SIG-M5 treated with dmso at 0.1 percent for 504 hours (cell line): ENCODE results near the gene R3HDM1.
A peak's percentile ranks its signal among the peaks of the same experiment; 100 is the strongest.
"Not testable (repeated sequence)": the region's sequence is repeated elsewhere in the genome, so short reads cannot be mapped to it uniquely, and the experiment has no call there.

ENCODE experiments used
- DNase-seq: peaks from one replicate; lab custom pipeline; 2025; ENCODE audit not compliant: unreplicated experiment; lab: John Stamatoyannopoulos, UW

The R3HDM1 gene

GRCh38 chr2:135531231-135532197, at the start of gene R3HDM1:
R3HDM1 (plus strand) TSS chr2:135531484; CDS start chr2:135604846, 73,362 bp downstream.
- DNase-seq: peak; percentile 100

DNA sequence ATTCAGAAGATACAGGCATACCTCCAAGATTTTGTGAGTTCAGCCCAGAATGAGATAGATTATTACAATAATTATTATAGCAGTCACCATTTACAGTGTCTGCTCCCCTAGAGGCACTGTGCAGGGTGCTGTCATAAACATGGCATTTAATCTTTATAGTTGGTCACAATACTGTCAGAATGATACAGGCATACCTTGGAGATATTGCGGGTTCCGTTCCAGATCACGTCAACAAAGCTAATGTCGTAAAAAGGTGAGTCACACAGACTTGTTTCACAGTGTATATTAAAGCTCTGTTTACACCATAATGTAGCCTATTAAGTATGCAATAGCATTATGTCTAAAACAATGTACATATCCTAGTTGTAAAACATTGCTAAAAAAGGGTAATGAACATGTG, 45.8 kb upstream of the R3HDM1 start:
- no peak for DNase-seq

DNA sequence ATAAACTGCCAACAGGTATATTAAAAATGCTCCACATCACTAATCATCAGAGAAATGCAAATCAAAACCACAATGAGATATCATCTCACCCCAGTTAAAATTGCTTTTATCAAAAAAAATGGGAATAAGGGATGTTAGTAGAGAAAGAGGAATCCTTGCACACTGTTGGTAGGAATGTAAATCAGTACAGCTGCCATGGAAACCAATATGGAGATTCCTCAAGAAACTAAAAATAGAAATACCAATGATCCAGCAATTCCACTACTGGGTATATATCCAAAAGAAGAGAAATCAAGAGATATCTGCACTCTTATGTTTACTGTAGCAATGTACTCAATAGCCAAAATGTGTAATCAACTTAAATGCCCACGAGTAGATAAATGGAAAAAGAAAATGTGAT, 40.9 kb upstream of the R3HDM1 start:
- no peak for DNase-seq

GRCh38 chr2:135494503-135494902, 36.8 kb upstream of the R3HDM1 start:
- DNase-seq: peak; percentile 48

DNA sequence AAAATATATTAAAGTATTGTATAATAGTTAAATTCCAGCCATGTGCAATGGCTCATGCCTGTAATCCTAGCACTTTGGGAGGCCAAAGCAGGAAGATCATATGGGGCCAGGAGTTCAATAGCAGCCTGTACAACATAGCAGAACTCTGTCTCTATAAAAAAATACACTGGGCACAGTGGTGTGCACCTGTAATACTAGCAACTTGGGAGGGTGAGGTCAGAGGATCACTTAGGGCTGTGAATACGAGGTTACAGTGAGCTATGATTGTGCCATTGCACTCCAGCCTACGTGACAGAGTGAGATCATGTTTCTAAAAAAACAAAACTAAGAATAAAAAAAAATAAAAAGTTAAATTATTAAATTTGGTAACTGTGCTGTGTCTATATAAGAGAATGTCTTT, 36.4 kb upstream of the R3HDM1 start:
- DNase-seq: no peak

DNA sequence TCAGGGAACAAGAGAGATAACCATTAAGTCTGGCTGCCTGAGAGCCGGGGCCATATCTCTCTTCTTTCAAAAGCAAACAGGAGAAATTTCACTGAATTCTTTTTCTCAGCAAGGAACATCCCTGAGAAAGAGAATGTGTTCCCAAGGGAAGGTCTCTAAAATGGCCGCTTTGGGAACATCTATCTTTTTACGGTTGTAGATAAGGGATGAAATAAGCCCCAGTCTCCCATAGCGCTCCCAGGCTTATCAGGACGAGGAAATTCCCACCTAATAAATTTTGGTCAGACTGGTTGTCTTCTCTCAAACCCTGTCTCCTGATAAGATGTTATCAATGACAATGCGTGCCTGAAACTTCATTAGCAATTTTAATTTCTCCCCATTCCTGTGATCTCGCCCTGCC, 32.7 kb upstream of the R3HDM1 start:
- DNase-seq: not testable (repeated sequence)

- DNase-seq: no peak
Measured at GRCh38 chr2:135504811-135505210, 26.5 kb upstream of the R3HDM1 start.

- no peak for DNase-seq
Measured at GRCh38 chr2:135510577-135510976, 20.7 kb upstream of the R3HDM1 start.

GRCh38 chr2:135512099-135512498, 19.2 kb upstream of the R3HDM1 start:
- DNase-seq: no peak

DNA sequence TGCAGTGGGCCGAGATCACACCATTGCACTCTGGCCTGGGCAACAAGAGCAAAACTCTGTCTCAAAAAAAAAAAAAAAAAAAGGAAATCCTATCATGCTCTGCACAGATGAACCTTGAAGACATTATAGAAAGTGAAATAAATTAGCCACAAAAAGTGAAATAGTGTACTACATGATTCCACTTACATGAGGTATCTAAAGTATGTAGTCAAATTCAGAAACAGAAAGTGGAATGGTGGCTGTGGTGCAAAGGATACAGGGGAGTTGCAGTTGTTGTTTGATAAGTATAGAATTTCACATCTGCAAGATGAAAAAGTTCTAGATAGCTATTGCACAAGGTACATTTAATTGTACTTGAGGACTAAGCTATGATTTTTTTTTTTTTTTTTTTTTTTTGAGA, 5.5 kb upstream of the R3HDM1 start:
- no peak for DNase-seq

GRCh38 chr2:135528006-135528405, 3.3 kb upstream of the R3HDM1 start:
- no peak for DNase-seq

DNA sequence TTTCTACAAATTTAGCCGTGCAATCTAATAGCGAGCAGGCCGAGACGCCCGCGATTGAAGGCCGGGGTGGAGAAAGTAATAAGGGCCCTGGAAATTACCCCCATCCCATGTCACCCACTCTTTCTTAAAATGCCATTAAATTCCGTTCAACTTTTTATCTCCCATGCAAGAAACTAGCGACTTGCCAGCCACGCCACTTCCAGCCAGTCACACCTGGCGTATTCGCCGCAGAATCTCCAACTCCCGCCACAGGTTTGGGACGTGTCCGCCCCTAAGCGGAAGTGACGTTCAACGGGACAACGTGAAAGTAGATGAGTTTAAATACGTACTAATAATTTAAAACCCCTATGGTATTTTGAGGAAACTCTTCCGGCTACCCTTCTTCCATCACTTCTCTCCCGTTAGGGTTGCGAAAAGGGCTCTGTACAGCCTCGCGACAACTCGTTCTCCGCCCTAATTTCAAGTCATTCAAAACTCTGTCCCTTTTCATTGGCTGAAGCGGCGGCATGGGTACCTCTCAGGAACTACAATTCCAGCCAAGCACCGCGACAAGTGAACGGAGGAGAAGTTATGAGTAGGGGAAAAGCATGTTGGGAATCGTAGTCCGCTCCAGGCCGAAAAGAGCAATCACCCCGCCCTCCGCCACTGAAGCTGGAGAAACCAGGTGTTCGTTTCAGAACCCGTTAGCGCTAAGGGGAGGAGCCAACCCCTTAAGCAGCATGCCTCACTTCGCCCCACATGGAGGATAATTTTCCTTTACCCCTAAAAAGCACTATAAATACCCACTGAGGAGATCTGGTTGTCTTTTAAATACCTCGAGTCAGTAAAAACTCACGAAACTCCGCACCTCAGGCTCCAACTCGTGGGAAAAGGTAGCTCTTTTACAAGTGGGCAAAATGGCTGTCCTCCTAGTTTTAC, 712 bp upstream of the R3HDM1 start, which contains the start of gene ZRANB3:
TSS of gene ZRANB3 (minus strand) at position 906 of the 918 bp plus-strand sequence.
- DNase-seq: peak; percentile 100

DNA sequence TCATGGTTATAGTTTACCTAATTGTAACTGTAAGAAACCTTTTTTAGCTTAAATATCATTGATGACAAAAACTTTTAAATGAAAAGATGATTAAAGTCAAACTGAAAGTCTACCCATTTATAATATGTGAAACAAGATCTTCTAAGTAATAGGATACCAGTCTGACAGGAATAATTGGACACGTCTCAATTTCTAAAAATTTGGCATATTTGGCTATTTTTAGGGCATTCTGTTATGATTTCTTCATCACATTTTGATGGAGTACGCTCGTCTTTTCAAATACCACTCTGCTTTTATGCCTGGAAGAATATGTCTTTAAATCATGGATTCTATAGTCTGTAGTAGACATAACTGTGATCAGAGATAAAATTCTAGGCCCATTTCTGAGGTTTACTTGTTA, 1.3 kb downstream of the R3HDM1 start:
- DNase-seq: no peak

DNA sequence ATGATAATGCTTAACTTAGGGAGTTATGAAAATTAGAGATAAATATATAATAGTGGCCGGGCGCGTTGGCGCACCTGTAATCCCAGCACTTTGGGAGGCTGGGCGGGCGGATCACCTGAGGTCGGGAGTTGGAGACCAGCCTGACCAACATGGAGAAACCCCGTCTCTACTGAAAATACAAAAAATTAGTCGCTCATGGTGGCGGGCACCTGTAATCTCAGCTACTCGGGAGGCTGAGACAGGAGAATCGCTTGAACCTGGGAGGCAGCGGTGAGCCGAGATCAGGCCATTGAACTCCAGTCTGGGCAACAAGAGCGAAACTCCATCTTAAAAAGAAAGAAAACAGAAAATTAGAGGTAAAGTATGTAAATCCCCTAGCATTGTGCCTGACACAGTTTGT, 2.3 kb downstream of the R3HDM1 start:
- DNase-seq: not testable (repeated sequence)

- DNase-seq: no peak
Measured at GRCh38 chr2:135546436-135546835, 15.2 kb downstream of the R3HDM1 start.

DNA sequence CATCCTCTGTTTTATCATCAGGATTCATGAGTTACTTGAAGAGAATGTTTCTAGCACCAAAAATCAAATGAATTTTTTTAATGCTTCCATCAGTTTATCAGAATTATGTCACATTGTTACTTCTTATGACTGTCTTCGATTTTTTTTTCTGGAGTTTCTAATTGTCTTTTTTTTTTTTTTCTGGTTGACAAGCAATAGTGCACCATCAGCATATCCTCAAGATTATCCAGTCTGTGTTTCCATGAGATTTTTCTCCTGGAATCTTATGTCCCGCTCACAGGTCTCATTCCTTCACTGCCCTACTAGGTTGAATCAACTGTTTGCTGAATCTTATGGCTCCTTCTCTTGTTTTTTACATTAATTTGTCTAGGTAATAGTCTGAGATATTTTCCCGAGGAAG, 16.0 kb downstream of the R3HDM1 start:
- DNase-seq: no peak

GRCh38 chr2:135551356-135551755, 20.1 kb downstream of the R3HDM1 start:
- no peak for DNase-seq

DNA sequence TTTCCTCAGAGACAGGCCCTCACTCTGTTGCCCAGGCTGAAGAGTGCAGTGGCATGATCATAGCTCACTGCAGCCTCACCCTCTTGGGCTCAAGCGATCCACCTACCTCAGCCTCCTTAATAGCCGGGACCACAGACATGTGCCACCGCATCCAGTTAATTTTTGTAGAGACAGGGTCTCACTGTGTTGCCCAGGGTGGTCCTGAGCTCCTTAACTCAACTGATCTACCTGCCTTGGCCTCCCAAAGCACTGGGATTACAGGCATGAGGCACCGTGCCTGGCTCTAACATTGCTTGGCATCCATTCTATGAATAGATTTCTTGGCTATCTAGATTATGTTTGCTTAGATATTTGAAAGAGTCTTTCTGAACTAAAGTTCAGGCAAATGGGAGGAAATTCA, 21.6 kb downstream of the R3HDM1 start:
- no peak for DNase-seq

DNA sequence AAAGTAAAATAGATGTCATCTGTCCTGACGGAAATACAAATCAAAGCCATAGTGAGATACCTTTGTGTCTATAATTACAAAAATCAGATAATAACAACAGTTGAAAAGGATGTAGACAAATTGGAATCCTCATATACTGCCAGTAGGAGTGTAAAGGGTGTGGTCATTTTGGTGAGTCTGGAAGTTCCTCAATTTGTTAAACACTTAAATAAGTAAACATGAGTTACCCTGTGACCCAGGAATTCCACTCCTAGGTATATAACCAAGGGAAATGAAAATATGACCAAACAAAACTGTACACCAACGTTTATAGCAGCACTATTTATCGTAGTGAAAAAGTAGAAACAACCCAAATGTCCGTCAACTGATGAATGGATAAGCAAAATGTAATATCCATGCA, 24.0 kb downstream of the R3HDM1 start:
- peak; percentile 9 for DNase-seq

DNA sequence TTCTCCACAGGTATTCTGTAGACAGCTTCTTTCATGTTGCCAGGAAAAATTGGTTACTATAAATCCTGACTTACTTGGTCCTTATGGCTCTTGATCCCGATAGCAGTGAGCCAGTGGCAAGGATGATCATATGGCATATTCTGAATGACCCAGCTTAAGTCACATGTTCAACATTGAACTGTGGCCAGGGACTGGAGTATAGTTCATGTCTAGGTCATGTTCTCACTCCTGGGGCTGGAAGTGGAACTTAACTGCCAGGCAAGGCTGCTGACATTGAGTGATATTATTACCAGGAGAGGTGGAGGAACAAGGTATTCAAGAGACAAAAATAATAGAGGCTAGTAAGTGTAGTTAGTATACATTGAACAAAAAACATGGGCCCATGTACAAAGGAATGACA, 26.2 kb downstream of the R3HDM1 start:
- no peak for DNase-seq

- DNase-seq: no peak
Measured at GRCh38 chr2:135561925-135562324, 30.6 kb downstream of the R3HDM1 start.

GRCh38 chr2:135563793-135564192, 32.5 kb downstream of the R3HDM1 start:
- DNase-seq: no peak
